NCI-H1417 (cell line): ENCODE results near the gene KLF4.
A peak's percentile ranks its signal among the peaks of the same experiment; 100 is the strongest.

ENCODE experiments used
- DNase-seq, 3 experiments: peaks; one replicate each; lab custom pipeline; 2025; lab: John Stamatoyannopoulos, UW

The KLF4 gene

GRCh38 chr9:107447834-107448233 is 41.7 kb downstream of the KLF4 start:
- peak in 1 of 3 experiments; percentile 62 for DNase-seq

GRCh38 chr9:107447081-107447480 is 42.5 kb downstream of the KLF4 start:
- no peak for DNase-seq

GRCh38 chr9:107446491-107446890 is 43.1 kb downstream of the KLF4 start:
- no peak for DNase-seq

GRCh38 chr9:107443786-107444185 is 45.8 kb downstream of the KLF4 start:
- DNase-seq, result no peak

- DNase-seq, result no peak
Measured at GRCh38 chr9:107439991-107440456, 49.5 kb downstream of the KLF4 start.

GRCh38 chr9:107438211-107439031 is 51.1 kb downstream of the KLF4 start:
- DNase-seq, result peak in 2 of 3 experiments; percentile 20 to 63

- no peak for DNase-seq
Measured at GRCh38 chr9:107437716-107438115, 51.9 kb downstream of the KLF4 start.

GRCh38 chr9:107435415-107435814 is 54.2 kb downstream of the KLF4 start:
- DNase-seq, result no peak
